NCI-H1092 treated with DMSO at 0.1 percent for 48 hours (cell line): ENCODE data around the gene CTNNA2.
"Not testable (repeated sequence)": the region's sequence is repeated elsewhere in the genome, so short reads cannot be mapped to it uniquely, and the experiment has no call there.

Experiments
- DNase-seq: peaks from one replicate; lab custom pipeline; 2025; lab: John Stamatoyannopoulos, UW

Gene CTNNA2

DNA sequence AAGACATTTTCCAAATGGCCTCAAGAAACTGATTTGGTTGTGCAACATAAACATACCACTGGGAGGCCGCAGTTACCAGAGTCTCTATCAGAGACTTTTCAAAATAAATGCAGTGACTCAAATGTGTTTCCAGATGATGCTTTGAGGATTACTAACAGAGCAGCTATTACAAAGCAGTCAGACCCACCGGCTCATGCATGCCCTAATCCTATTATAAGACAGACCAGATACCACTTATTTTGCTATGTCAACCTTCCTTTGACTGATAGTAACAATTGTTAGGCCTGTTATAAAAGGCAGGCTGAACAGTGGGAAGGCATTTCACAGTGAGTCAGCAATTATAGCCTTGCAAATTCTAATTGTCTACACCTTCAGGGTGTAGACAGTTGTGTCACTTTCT lies 574.0 kb downstream of the CTNNA2 start:
- DNase-seq, result no peak

DNA sequence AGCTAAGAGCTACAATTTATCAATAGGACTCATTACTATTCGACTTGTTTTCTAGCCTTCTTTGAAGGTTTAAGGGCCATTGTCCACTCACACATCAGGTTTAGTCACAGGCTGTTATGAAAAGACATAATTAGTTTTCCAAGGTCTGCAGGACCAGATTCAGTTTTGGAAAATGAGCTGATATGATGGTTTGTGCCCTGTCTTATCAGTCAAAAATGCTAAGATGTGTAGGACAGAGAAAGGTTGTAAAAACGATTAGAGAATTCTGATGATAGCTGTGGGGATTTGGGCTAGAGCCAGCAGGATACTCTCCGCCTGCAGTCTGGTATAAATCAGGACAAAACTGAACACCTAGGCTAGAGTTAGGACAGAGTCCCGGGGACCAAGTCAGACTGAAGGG lies 578.4 kb downstream of the CTNNA2 start:
- DNase-seq, result no peak

- no peak for DNase-seq
These were observed 579.6 kb downstream of the CTNNA2 start for GRCh38 chr2:80092474-80092873.

DNA sequence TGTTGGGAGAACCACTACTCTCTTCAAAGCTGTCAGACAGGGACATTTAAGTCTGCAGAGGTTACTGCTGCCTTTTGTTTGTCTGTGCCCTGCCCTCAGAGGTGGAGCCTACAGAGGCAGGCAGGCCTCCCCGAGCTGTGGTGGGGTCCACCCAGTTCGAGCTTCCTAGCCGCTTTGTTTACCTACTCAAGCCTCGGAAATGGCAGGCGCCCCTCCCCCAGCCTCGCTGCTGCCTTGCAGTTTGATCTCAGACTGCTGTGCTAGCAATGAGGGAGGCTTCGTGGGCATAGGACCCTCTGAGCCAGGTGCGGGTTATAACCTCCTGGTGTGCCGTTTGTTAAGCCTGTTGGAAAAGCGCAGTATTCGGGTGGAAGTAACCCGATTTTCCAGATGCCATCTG lies 585.7 kb downstream of the CTNNA2 start:
- not testable (repeated sequence) for DNase-seq

GRCh38 chr2:80102026-80102425 lies 589.2 kb downstream of the CTNNA2 start:
- no peak for DNase-seq

- no peak for DNase-seq
These were observed 592.3 kb downstream of the CTNNA2 start for GRCh38 chr2:80105015-80105640.

DNA sequence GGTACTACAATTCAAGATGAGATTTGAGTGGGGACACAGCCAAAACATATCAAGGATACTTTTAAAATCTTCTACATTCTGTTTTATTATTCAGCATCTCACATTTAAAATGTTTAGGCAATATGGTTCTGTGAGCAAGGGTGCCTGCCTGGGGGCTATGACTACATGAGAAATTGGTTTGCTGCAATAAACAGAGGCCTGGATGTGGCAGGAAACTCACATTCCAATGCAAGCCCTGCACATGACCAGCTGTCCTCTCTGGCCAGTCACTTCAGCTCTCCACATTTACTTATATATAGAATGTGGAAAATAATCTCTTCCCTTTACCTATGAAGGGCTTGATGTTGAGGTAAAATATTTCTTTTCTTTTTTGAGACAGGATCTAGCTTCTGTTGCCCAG lies 598.3 kb downstream of the CTNNA2 start:
- DNase-seq, result no peak

GRCh38 chr2:80112790-80113189 lies 599.9 kb downstream of the CTNNA2 start:
- DNase-seq, result no peak

DNA sequence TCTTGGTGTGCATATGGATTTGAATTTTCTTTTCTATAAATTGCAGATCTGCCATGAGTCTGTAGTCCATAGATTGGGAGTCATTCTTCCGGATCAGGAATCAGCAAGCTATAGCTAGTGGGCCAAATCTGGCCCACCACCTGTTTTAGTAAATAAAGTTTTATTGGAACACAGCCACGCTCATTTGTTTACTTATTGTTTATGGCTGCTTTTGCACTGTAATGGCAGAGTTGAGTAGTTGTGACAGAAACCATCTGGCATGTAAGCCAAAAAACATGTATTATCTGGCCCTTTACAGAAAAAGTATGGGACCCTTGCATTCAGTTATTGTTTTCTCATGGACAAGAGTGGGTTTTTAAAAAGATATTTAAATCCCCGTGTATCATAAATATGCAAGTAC lies 600.5 kb downstream of the CTNNA2 start:
- no peak for DNase-seq

DNA sequence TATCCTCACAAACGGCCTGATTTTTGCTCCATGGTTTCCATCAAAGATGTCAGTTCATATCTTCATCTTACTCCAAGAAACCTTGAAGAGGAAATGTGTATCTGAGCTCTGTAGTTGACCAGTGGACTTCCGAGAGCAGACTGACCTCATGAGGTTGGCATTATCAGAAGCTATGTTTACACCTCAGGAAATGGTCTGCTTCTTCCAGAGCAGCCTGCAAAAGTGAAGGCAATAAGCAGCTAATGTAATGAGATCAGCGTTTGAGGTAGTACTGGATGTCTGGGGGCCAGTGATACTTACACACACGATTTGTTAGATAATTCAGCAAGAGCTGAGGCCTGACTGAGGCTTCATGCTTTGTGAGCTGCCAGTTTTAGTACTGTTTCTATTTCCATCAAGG lies 602.0 kb downstream of the CTNNA2 start:
- no peak for DNase-seq

GRCh38 chr2:80117401-80117800 lies 604.5 kb downstream of the CTNNA2 start:
- no peak for DNase-seq

DNA sequence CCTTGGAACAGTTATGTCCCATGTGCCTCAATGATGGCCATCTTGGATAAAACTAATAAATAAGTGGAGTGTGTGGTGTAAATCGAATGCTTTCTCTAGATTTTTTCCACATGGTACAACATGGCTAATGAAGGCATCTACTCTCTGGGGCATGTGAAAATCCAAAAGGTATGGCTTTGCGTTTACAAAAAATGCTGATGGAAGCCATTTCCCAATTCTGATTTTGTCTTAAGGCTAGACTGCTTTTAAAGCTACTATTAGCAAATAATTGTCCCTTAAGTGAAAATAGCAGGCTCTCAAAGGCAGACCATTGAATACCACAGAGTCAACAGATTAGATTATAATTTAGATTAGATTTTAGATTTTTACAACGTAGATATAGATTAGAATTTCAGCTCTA lies 608.0 kb downstream of the CTNNA2 start:
- no peak for DNase-seq

DNA sequence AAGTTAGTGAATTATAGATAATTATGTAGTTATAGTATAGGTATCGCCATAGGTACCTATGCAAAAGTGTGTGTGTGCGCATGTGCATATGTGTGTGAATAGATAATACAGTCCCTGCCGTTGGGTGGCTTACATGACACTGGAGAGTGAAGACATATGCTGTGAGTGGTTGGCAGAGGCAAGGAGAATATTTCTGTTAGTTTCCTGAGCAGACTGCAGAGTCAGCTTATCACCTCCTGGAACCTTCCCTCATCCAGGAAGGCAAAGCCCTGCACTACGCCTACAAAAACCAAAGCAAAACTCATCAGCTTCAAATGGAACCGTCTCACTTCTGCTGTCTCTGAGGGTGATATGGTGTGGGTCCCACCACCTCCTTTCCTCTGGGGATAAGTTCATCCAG lies 609.8 kb downstream of the CTNNA2 start:
- DNase-seq, result no peak

- no peak for DNase-seq
These were observed 613.8 kb downstream of the CTNNA2 start for GRCh38 chr2:80126596-80127189.

DNA sequence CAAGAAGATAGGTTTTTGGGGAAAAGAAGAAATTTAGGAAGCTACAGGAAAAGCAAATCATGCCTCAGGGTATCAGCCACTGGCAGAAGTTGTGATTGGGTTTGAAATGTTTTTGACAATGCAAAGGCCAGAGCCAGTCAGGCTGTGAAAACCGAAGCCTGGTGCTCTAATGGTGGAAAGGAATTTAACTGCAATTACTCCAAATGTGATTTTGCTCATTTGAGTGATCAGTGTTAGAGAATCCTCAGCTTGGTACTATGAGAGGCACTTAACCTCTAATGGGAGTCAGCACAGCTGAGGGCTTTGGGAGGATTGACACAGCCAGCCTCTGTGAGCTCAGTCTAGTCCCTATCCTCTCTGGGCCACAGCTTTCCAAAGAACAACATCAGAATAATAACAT lies 615.2 kb downstream of the CTNNA2 start:
- no peak for DNase-seq

DNA sequence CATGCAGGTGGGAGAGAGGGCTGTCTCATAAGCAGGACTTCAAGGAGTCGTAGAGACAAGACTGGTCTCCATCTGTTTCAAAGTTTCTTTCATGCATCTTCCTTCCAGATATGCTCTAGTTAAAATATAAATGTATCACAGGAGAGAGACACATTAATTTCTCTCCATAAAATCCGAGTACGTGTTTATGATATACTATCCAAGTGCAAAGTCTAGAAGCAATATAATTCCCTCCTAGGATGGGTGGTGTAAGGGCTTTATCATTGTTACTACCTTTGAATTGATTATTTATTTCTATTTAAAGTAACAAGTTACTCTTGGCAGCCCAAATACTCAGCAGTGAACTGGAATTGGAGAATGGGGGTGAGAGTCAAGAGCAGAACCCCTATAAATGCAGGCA lies 619.4 kb downstream of the CTNNA2 start:
- no peak for DNase-seq

DNA sequence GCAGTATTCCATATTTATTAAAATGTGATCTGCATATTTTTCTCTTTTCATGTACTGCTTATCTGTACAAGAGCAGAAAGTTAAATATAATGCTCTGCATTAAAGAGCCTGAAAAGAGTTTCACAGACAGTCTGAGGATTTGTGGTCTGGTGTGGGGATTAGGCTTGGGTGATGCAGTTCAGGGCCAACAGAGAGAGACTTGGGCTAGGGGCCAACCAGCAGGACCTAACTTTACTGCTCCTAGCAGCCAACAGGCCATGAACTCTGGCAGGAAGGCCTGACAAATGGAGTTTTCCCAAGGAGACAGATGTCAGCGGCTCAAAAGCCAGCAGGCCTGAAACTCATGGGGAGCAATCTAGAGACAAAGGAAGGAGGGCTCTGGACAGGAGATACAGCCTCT lies 622.1 kb downstream of the CTNNA2 start:
- no peak for DNase-seq

GRCh38 chr2:80136338-80136737 lies 623.5 kb downstream of the CTNNA2 start:
- DNase-seq, result no peak

- no peak for DNase-seq
These were observed 626.1 kb downstream of the CTNNA2 start for GRCh38 chr2:80139001-80139400.

GRCh38 chr2:80141007-80141726 lies 628.3 kb downstream of the CTNNA2 start:
- no peak for DNase-seq

- DNase-seq, result no peak
These were observed 632.6 kb downstream of the CTNNA2 start for GRCh38 chr2:80145499-80145898.

DNA sequence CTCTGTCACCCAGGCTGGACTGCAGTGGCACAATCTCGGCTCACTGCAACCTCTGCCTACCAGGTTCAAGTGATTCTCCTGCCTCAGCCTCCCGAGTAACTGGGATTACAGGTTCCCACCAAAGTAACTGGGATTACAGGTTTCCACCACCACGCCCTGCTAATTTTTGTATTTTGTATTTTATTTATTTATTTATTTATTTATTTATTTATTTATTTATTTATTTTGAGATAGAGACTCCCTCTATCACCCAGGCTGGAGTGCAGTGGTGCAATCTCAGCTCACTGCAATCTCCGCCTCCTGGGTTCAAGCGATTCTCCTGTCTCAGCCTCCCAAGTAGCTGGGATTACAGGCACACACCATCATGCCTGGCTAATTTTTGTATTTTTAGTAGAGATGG lies 633.9 kb downstream of the CTNNA2 start:
- DNase-seq, result not testable (repeated sequence)

DNA sequence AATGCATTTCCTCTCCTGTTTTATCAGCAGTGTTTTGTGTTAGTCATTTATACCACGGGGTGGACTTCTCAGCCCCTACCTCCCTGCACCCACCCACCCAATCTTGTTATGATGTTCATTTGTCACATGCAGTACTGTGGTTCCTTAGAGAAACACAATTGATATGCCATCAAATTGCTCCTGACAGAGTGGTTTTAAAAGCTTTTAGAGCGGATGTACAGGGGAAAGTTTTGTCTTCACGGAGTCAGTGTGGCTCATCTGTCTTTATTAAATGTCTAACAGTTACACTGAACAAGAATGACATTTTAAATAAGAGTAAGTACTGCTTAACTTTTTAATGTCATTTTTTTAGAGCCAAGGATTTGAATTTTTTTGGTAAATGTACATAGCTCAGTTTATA lies 634.8 kb downstream of the CTNNA2 start:
- no peak for DNase-seq

GRCh38 chr2:80148906-80149305 lies 636.1 kb downstream of the CTNNA2 start:
- DNase-seq, result no peak
